ENCODE results near the gene BARX1.

DNA sequence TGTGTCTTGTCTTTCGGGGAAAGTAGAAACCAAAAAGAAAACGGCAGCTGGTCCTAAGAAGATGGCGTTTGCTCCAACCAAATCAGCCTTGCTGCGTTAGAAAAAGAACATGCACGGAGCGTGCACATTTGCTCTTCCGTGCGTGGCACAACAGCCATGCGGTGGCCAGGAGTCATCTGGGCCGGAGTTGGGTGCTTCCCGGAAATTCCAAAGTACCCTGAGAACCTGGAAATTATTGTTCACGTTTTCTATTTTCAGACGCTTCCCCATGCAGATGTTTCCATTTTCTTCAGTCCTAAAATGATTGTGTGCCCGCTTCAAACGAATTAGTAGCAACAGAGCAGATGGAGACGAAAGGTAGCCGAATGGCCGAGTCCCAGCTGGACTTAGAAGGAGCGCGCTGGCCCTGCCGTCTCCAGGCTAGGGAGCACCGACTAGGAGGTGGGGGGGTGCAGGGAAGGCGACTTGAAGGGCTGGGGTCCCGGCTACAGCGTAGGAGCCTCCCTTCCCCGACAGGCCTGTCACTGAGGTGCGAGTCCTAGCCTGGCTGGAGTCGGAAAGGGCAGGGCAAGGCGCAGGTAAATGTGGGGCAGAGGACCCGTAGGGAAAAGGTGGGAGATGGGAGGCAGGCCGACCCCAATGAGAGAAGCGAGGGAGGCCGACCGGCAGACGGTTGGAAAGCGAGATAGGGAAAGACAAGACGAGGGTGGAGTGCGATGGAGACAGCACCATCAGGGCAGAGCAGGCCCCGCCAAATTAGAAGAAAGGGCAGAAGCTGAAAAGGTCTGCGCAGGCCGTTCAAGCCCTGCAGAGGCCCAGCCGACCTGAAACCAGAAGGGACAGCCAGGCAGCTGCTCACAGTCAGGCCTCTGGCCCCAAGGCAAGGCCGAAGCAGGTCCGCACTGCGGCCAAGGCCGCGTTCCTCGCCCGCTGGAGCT is 1.4 kb downstream of the BARX1 start:
- TF ChIP-seq, protein P1, sequence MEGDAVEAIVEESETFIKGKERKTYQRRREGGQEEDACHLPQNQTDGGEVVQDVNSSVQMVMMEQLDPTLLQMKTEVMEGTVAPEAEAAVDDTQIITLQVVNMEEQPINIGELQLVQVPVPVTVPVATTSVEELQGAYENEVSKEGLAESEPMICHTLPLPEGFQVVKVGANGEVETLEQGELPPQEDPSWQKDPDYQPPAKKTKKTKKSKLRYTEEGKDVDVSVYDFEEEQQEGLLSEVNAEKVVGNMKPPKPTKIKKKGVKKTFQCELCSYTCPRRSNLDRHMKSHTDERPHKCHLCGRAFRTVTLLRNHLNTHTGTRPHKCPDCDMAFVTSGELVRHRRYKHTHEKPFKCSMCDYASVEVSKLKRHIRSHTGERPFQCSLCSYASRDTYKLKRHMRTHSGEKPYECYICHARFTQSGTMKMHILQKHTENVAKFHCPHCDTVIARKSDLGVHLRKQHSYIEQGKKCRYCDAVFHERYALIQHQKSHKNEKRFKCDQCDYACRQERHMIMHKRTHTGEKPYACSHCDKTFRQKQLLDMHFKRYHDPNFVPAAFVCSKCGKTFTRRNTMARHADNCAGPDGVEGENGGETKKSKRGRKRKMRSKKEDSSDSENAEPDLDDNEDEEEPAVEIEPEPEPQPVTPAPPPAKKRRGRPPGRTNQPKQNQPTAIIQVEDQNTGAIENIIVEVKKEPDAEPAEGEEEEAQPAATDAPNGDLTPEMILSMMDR (IDR thresholded peaks at IDR 0.05; ENCODE audit: low read depth, low read length): no peak
- no peak for TF ChIP-seq EZH2phosphoT487 (IDR thresholded peaks at IDR 0.05; ENCODE audit: low read depth)

Data from OCI-LY3 (cell line).